HTERT RPE-1 (cell line): ENCODE results near the gene FOXO6.

Experiments used
- in situ Hi-C: fragments of 300-500 bp; cut with MboI; formaldehyde crosslinking; loops from 4 replicates; pipeline ENCODE4 v1.14.3; 2020; ENCODE audit warnings: low sequenced_read_pairs

FOXO6 gene

DNA sequence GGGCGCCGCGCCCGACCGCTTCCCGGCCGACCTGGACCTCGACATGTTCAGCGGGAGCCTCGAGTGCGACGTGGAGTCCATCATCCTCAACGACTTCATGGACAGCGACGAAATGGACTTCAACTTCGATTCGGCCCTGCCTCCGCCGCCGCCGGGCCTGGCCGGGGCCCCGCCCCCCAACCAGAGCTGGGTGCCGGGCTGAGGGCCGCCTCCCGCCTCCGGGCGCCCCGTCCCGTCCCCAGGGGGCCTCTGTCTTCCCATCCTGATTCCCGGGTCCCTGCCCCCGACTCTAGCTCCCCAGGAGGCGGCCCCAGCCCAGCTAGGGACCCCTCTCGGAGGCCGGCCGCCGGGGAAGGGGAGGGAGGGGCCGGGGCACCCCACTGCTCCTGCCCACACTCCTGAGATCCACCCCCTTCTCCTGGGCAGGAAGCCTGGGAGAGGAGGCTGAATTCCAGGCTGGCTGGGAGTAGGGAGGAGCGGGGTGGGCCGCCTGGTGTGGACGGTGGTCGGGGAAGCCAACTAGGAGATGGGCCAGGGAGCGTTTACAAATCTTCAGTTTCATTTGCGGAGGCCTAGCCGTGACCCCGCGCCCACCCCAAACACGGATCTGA is 21.4 kb downstream of the FOXO6 start:
- in situ Hi-C loops, result no loop called here

DNA sequence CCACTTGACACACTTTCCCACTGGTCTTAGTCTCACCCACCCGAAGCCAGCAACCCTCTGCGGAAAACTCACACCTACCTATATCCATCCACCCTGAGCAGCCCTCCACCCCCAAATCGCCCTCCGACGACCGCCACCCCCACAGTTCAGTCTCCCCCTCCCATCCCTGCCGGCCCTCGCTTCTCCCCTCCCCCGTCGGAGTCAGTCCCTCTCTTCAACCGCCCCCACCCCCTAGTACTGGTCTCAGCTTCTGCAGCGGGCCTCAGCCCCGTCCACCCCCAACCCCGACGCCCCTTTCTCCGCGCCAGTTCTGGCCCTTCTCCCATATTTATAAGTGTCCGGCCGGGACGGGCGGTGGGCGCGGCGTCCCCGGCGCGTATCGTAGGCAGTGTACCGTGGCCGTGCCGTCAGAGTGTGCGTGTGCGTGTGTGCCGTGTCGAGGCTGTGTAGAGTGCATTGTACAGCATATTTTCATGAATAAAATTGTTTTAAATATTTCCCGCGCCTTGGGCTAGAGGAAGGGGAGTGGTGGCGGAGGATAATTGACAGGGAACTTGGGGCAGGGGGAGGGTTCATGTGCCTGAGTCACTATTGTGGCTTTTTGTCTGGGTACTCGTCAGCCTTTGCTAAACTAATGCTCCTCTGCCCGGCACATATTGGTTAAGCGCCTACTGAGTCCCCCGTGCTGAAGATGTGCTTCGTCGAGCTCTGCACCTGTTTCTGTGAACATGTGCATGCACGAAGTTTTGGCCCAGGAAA is 22.0 kb downstream of the FOXO6 start:
- in situ Hi-C loops, result no loop called here

DNA sequence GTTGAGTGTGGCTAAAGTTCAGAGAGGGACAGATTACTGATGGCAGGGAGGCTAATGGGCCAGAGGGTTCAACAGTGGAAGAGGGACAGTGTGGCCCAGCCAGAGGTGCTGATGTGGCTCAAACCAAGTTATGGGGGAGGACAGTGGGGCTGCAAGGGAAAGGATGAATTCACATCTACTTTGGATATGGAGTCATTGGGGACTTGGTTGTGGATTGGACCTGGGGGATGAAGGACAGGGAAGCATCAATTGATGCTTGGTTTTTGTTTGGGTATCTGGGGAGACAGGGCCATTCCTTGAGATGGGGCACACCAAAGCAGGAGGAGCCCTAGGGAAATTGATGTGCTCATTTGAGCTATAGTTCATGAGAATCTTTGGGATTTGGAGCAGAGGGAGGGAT is 23.3 kb downstream of the FOXO6 start:
- in situ Hi-C loops, result no loop called here

DNA sequence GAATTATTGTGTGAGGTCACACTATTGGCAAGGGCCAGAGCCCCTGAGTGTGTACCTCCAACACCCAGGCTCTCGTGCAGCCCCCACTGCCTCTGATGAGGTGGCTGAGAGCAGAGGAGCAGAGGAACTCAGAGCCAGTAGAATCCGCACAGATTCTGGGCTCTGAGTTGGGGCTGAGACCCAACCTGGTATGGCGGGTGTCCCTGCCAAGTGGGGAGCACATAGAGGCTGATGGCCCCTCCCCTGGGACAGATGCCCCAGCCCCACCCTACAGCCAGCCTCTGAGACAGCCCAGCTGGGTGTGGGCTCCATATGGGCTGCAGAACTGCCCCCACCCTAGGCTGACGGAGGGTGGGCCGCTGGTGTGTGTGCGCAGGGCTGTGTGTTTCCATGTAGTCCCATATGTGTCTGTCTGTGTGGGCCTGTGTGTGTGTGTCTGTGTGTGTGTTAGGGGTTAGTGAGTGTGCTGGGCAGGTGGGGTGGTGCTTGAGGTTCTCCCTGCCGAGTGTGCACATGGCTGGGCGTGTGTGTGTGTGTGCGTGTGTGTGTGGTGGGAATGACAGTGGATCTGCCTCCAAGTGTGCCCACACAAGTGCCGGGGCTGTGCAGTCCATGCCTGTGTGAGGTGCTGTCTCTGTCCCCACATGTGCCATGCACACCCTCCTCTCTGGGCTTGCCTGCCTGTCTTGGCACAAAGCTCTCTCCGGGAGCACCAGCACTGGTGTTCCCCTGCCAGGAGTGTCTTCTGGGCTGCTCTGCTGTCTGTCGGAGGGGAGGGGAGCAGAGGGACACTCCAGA is 24.4 kb downstream of the FOXO6 start:
- in situ Hi-C loops, result no loop called here

DNA sequence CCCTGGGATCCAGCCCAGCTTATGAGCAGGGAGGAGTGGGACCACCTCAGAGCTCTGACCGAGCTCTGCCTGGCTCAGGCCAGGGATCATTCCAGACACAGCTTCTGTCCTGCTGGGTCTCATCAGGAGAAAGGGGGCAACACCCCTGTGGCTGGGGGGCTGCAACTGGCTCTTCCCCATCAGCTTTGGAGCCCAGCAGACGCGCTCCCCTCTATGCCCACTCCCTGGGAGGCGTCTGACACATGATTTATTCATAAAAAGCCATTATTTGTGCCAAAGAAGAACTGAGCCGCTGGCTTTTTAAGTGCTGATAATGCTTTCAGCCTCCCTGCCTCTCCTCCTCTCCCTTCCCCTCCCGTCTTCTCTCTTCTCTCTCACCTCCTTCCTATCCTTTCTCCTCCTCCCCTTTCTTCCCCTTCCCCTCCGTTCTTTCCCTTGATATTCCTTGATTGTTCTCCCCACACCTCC is 25.0 kb downstream of the FOXO6 start:
- in situ Hi-C loops, result no loop called here

DNA sequence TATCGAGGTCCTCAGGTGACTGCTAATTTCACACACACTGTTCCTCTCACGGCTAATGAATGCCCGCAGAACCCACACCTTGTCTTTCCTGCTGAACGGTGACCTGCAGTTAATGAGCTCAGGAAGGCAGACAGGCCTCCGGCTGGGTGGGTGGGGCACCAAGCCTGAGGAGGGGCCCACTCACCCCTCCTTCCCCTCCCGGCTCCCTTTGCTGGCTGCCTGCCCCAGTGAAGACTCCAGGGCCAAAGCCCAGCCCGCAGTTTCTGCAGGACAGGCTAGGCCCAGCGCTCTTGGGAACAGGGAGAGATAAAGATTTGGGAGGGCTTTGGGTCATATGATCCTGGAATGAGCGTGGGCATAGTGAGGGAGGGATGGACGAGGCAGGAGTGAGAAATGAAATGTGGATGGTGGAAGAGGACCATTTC is 26.4 kb downstream of the FOXO6 start:
- in situ Hi-C loops, result no loop called here

DNA sequence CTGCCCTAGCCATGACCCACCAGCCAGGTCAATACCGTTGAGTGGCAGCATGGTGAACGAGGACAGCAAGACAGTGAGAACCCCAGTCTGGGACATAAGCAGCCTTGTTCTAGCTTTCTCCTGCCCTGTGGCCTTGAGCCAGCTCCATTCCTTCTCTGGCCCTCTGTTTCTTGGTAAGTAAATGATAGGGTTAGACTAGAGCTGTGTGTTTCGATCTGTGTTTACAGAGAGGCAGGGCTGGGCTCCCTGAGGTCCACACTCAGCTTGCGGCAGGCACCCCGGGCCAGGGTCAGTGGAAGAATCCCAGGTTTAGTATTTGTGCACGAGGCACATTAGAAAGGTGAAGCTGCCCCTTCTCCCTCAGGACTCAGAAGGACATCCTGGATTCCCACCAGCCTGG is 27.3 kb downstream of the FOXO6 start:
- in situ Hi-C loops, result no loop called here

DNA sequence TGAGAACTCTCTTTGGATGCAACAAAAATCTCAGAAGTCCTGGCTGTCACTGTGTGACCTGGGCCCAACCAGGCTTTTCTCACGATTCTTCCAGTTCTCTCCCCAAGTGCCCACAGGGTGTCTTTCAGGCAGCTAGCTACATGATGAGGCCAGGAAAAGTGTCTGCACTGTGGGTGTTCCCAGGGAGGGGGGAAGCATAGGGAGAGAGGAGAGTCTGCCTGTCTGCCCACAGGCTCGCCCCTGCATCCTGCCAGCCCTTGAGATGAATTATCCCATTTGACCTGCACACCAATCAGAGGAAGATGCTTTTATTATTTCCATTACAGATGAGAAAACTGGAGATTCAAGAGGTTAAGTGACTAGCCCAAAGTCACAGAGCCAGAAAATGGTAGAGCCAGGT is 27.8 kb downstream of the FOXO6 start:
- in situ Hi-C loops, result no loop called here

DNA sequence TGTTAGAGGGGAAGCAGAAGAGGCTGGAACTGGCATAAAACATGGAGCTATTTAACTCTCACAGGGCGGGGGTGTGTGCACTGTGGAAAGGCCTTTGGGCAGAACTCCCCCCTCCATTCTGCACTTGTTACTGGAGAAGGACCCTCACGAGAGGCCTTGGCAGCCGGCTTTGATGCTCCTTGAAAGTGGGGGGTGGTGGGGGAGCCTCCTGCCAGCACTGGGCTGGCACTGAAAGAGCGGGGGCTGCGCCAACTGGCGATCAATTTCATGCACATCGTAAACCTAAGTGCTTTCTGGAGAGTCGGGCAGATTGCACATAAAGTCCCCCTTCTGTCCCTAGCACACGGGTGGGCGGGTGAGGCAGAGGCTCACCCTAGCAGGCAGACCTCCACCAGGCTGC is 28.9 kb downstream of the FOXO6 start:
- in situ Hi-C loops, result no loop called here

DNA sequence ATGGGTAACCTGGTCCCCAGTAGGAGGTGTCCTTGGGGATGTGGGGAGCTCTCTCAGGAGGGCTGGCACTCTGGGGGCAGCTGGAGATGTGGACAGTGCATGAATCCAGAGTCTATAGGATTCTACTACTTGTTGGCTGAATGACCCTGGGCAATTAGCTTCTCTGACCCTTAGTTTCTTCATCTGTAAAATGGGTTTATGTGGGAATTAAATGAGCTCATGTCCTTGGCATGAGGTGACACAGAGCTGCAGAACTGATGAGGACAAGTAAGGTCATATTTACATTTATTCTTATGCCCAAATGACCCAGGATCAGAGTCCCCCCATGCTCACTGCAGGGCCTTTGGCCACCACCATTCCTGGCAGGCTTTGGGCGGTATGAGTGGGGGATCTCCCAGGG is 29.3 kb downstream of the FOXO6 start:
- in situ Hi-C loops, result no loop called here

DNA sequence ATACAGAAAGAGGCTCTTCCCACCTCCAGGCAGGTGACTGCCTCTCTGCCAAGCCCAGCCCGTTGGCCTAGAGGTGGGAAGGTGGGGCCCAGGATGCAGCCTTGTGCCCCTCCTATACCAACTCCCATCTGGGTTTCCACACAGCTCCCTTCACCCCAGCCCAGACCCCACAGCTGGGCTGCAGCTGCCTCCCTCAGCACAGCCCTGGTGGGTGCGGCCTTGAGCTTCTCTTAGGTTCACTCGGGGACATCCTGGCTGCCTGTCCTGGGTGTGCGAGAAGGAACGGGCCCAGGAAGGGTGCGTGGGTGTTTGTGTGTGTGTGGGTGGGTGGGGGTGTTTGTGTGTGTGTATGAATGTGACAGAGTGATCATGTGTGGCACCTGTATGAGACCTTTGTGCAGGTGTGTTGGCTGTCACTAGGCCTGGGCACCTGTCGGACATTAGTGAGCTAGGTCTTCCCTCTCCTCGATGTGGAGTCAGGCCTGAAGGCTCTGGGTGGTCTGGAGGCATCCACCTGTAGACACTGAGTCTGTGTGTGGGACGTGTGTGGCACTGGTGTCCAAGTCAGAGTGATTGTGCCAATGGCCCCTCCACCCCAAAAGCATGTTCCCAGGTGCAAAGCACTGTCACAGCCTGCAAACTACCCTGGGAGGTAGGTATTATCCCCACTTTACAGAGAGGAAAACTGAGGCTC is 30.7 kb downstream of the FOXO6 start:
- in situ Hi-C loops, result no loop called here

DNA sequence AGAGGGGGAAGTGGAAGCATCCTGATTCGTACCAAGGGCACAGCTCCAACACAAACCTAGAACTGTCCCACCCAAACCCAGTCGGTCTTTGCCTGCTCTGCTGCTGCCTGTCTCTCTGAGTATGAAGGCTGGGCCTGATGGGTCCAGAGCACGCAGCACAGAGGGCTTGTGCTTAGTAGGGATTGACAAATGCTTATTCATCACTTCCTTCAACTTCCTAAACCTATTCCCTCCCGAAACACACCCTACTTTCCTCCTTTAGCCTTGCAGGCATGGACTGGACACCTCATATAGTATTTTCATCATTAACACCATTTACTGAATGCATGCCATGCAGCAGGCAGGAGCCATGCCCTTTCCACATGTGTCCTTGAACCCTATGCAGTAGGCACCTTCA is 31.3 kb downstream of the FOXO6 start:
- in situ Hi-C loops, result no loop called here

DNA sequence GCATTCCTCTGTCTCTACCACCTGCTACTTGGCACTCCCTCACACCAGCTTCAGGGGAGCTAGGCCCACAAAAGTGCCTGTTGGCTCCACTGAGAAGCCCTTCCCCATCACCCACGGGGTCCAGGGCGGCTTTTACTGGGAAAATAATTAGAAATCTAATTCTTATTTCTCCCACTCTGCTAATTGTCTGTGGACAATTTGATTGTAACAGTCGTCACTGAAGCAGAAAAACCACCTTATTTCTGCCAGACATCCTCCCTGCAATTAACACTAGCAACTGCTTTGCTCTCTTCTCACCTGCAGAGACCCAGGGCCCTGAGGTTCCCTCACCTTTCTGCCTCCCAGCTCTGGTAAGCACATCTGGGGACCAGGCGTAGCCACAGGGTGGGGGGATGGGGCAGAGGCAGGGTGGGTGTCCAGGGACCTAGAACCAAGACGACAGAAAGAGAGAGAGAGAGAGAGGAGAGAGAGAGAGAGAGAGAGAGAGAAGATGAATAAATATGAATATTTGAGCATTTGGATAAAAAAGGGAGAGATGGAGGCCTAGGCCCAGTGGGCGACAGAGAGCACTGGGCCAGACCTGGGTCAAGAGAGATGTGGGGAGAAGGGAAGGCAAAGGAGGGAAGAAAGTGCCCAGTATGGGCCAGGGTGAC is 32.6 kb downstream of the FOXO6 start:
- in situ Hi-C loops, result no loop called here

DNA sequence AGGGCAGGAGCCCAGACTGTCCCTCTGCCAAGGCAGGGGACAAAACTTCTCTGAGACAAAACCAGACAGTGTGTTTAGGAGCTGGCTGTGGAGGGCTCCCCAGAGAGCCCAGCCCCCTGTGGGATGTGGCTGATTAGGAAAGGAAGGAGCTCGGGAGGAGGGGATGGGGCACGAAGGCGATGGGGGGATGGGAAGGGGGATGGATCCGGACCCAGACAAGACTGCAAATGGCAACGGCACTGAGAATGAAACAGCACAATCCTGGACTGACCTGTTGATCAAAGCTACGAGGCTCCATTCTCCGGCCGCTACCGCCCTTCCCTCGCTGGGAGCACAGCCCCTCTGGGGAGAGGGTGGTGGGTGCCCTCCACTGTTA is 33.1 kb downstream of the FOXO6 start:
- in situ Hi-C loops, result no loop called here

DNA sequence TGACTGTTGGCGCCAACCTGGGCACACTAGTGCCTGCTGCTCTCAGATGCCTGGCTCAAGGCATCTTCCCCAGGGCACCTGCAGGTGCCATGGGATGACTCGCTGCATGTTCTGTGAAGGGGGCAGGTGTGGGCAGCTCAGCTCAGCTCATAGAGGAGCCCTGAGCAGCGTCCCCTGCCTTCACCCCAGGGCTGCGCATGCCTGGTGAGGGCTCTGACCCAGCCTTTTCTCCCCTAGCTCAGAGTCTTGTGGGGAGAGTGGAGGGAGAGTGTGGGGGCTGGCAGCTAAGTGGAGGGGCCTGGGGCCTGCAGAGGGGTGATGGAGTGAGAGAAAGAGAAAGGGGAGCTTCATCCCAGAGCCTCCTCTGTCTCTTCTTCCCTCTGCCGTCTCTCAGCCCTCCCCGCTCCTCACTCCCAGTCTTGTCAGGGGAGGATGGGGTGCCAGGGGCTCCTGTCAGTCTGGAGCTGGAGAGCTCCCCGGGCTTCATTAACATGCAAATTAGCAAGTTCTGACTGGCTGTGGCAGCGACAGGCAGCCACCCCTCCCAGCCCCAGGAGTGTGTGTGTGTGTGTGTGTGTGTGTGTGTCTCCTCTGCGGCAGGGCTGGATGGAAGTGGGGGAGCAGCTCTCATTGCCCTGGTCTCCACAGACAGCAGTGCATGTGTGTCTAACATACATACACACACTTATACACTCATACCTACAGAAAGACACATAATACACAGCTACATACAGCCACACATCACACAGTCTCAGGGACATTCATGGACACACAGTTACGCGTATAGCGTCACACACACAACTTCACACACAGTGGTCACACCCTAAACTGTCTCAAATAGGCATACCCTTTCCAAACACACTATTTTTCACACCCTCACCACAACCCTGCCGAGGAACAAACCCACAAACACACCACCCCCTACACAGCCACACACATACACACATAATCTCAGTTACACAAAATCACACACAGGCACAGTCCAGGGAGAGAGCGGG is 34.0 kb downstream of the FOXO6 start:
- in situ Hi-C loops, result no loop called here

DNA sequence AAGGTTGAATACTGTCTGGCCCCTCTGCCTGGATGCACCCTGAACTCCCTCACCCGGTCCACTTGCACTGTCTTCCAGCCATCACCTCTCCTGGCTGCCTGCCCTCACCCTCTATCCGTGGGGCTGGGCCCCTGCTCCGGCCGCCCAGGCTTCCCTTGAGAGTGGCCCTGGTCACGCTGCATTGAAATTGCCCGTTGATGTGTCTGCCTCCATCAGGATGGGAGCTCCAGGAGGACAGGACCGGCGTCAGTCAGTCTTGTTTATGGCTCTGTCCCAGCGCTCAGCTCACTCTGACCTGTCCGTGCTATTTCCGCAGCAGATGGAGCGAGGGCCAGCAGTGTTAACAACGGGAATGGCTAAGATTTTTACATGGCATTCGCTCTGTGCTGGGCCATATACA is 34.9 kb downstream of the FOXO6 start:
- in situ Hi-C loops, result no loop called here

DNA sequence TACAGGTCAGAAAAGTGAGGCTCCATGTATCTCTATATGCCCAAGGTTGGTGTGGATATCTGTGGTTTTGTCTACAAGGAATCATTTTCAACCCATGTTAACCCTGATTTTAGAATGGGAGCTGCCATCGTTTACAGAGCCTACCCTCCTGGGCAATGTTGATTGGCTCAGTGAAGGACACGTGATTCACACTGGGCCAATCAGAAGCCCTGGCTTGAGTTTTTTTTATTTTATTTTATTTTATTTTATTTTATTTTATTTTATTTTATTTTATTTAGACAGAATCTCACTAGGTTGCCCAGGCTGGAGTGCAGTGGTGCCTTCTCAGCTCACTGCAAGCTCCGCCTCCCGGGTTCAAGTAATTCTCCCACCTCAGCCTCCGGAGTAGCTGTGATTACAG is 35.8 kb downstream of the FOXO6 start:
- in situ Hi-C loops, result no loop called here

DNA sequence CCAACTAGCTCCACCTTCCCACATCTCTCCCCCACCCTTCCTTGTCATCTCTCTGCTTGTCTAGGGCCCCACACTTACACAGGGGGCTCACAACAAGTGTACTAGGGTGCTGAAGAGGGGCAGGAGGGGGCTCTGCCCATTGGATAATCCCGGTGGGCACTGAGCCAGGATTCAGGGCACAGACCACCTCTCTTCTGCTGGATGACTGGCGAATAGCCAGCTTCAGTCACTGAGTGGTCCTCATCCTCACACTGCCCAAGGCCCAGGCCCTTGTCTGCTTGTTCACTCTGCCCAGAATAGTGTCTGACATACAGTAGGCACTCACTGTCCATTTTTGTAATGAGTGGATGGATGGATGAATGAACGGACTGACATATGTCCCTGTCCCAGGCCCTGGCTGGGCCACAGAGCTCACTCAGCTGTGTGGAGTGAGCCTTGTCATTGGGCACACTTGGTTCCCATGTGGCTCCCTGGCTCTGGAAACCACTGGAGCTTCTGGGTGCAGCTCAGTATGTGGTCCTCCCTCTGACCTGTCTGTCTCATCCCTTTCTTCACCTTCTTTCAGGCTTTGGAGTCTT is 36.6 kb downstream of the FOXO6 start:
- in situ Hi-C loops, result no loop called here

DNA sequence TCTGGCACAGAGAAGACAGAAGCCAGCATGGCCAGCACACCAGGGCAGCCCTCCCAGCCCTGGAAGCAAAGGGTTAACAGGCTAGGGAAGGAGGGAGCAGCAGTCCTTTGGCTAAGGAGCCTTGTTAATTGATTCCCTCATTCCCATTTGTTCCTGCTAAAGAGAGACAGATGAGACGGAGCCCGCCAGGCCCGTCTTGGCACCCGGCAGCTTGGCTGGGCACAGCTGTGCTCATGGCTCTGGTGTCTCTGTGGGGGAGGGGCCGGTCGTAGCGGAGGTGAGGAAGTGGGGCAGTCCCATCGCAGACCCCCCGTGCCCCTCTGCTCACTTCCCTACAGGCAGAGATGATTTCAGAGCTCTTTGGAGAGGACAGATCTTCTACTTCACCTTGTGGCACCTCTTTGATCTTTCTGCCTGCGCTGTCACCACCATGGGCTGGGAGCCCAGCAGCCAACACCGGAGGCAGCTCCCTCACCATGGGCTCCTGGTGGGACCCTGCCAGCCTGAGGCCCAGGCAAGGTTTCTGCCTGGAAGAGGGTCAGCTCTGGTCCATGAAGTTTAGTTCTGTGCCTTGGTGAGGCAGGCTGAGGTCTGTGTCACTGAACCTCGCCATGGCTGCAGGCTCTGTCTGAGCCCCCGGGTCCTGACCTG is 38.0 kb downstream of the FOXO6 start:
- in situ Hi-C loops, result no loop called here
